ENCODE data around the gene SNED1. TPM values are rescaled to one million over a fixed set of nuclear protein-coding genes. Genes with fewer than 3 reads are reported as not detected.

SNED1 gene
- total RNA-seq, 4 donors from 2014 or later = 5.6 to 31.9 (median 13.2) TPM

DNA sequence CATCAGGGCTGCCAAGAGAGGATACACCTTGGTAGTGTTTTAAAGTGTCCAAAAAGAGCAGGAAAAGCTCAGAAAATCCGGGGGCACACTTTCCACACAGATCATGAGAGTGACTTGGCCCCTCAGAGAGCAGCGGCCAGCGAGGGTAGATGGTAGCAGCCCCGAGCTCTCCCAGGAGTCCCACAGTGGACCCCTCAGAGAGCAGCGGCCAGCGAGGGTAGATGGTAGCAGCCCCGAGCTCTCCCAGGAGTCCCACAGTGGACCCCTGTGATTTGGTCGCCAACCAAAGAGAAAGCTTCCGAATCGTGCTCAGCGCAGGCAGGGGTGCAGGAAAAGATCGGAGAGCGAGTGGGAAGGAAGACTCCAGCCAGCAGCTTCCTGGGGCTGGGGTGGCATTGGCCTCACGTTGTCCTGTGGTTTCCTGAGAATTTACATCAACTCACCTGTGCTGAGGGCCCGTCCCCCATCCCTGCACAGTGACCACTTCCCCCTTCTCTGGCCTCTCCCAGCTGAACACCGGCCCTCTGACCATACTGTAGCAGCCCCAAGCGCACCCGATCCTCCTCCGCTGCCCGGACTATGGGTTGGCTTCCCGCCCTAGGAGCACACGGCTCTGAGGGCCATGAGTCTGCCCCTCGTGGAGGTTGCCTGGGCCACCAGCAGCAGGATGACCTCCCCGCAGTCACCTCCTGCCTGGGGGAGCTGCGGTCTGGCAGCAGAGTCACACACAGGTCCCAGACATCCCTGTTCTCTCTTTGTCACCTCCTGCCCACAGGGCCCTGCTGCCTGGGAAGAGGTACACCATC is 69.9 kb downstream of the SNED1 start:
- Histone ChIP-seq H3K4me3 (no peak overlapping the region), H3K4me1 (peaks cover 14% of the 10 kb centered on the region), H3K27ac (no peak overlapping the region), H3K9me3 (no peaks in the 10 kb centered on the region), H3K36me3 (peaks cover 80% of the 10 kb centered on the region), H3K27me3 (no peaks in the 10 kb centered on the region)
- 88% methylated on average over 25 of the region's 25 CpGs for WGBS
- TF ChIP-seq POLR2A (IDR thresholded peaks at IDR 0.05) = no peak
- TF ChIP-seq, protein P1, sequence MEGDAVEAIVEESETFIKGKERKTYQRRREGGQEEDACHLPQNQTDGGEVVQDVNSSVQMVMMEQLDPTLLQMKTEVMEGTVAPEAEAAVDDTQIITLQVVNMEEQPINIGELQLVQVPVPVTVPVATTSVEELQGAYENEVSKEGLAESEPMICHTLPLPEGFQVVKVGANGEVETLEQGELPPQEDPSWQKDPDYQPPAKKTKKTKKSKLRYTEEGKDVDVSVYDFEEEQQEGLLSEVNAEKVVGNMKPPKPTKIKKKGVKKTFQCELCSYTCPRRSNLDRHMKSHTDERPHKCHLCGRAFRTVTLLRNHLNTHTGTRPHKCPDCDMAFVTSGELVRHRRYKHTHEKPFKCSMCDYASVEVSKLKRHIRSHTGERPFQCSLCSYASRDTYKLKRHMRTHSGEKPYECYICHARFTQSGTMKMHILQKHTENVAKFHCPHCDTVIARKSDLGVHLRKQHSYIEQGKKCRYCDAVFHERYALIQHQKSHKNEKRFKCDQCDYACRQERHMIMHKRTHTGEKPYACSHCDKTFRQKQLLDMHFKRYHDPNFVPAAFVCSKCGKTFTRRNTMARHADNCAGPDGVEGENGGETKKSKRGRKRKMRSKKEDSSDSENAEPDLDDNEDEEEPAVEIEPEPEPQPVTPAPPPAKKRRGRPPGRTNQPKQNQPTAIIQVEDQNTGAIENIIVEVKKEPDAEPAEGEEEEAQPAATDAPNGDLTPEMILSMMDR (IDR thresholded peaks at IDR 0.05) = no peak
- DNase-seq (ENCODE audit: low spot score in 2 of 2) = peak; percentile 62 to 69

DNA sequence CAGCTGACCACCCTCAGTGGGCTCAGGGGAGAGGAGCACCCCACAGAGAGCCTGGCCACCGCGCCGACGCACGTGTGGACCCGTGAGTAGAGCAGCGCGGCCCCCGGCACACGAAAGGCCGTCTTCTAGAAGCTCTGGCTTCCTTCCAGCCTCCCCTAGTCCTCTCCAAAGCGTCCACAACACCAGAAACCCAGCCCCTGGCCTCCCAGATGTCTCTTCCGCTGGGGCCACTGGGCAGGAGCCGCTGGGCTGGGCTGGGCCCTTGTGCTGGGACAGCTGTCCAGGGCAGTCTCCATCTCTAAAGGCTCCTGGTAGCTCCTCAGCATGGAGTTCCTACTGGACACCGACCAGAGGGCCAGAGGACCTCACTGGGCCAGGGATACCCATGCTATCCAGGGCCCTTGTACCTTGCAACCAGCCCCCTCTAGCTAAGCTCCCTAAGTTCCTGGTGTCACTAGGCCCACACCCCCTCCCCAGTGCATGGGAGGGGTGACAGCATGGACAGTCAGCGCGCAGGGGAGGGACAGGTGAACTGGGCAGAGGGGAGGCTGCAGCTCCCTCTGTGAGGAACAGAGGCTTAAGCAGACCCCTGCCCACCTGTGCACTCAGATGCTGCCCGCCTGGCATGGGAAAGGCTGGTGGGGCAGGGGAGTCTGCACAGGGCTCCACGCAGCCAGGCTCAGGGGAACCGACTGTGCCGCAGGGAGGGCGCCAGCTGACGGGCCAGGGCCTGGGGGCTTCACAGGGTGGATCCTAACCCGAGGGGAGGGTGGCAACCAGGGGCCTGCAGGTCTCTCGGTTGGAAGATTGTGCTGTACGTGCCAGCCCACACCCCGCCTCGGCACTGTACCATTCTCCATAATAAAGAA is 70.8 kb downstream of the SNED1 start:
- WGBS = 85% methylated on average over 27 of the region's 28 CpGs
- Histone ChIP-seq H3K27ac (no peak overlapping the region), H3K27me3 (no peaks in the 10 kb centered on the region), H3K36me3 (peaks cover 88% of the 10 kb centered on the region), H3K9me3 (no peaks in the 10 kb centered on the region), H3K4me1 (peaks cover 5% of the 10 kb centered on the region), H3K4me3 (no peak overlapping the region)
- TF ChIP-seq POLR2AphosphoS5 (IDR thresholded peaks at IDR 0.05) = no peak
- no peak for TF ChIP-seq EP300 (IDR thresholded peaks at IDR 0.05)
- no peak for TF ChIP-seq POLR2A (IDR thresholded peaks at IDR 0.05)
- TF ChIP-seq, protein P1 (IDR thresholded peaks at IDR 0.05) = no peak
- DNase-seq (ENCODE audit: low spot score in 2 of 2) = peak in 1 of 2 donors; percentile 75

DNA sequence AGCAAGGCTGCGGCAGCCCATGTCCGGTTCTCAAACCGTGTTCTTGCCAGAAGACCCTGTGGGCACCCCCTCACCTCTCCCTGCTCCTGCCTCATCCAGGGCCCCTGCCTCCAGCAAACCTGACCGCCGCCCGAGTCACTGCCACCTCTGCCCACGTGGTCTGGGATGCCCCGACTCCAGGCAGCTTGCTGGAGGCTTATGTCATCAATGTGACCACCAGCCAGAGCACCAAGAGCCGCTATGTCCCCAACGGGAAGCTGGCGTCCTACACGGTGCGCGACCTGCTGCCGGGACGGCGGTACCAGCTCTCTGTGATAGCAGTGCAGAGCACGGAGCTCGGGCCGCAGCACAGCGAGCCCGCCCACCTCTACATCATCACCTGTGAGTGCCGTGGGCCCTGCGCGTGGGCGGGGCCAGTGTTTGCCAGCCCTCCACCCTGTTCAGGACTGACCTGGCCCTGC is 71.4 kb downstream of the SNED1 start:
- H3K36me3 ChIP-seq = peaks cover 91% of the 10 kb centered on the region
- TF ChIP-seq POLR2AphosphoS5 (IDR thresholded peaks at IDR 0.05) (no peak), EP300 (IDR thresholded peaks at IDR 0.05) (no peak), POLR2A (IDR thresholded peaks at IDR 0.05) (no peak)
- TF ChIP-seq, protein P1 (IDR thresholded peaks at IDR 0.05) = no peak
- WGBS = 69% methylated on average over 8 of the region's 26 CpGs
- no peaks in the 10 kb centered on the region for H3K27me3 ChIP-seq
- no peaks in the 10 kb centered on the region for H3K4me1 ChIP-seq
- no peak overlapping the region for H3K4me3 ChIP-seq
- peak in 1 of 2 donors; percentile 64 for DNase-seq (ENCODE audit: low spot score in 2 of 2)
- no peaks in the 10 kb centered on the region for H3K9me3 ChIP-seq
- H3K27ac ChIP-seq = no peak overlapping the region

DNA sequence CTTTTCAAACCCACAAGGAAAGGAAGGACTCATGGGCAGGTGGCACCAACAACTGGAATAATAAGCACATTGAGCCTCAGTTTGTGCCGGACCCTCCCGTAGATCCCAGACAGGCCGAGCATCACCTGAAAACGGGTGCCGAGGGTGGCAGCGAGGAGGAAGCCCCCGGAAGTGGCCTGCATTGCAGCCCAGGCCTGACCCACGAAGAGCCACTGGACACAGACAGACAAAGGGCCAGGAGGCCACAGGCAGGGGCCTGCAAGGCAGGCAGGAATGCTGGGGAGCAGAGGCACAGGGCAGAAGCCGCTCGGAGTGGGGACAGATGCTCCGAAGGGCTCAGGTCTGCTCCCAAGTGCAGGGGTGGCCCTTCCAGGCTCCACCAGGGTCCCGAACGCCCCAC is 71.9 kb downstream of the SNED1 start:
- no peaks in the 10 kb centered on the region for H3K4me1 ChIP-seq
- H3K36me3 ChIP-seq = peaks cover 91% of the 10 kb centered on the region
- DNase-seq (ENCODE audit: low spot score in 2 of 2) = peak in 1 of 2 donors; percentile 57
- H3K9me3 ChIP-seq = no peaks in the 10 kb centered on the region
- TF ChIP-seq POLR2AphosphoS5 (IDR thresholded peaks at IDR 0.05) = no peak
- TF ChIP-seq, protein P1 (IDR thresholded peaks at IDR 0.05) = no peak
- no peak for TF ChIP-seq EP300 (IDR thresholded peaks at IDR 0.05)
- no peak for TF ChIP-seq POLR2A (IDR thresholded peaks at IDR 0.05)
- H3K27me3 ChIP-seq = no peaks in the 10 kb centered on the region
- no peak overlapping the region for H3K4me3 ChIP-seq
- no peak overlapping the region for H3K27ac ChIP-seq
- 91% methylated on average over 12 of the region's 13 CpGs for WGBS

Measured in suprapubic skin (tissue), 4 donors.